SIG-M5 (cell line): ENCODE results near the gene TRIM29.
"Not testable (repeated sequence)": the region's sequence is repeated elsewhere in the genome, so short reads cannot be mapped to it uniquely, and the experiment has no call there.

Source experiments
- DNase-seq: peaks from one replicate; lab custom pipeline; 2025; lab: John Stamatoyannopoulos, UW

Gene TRIM29, protein sequence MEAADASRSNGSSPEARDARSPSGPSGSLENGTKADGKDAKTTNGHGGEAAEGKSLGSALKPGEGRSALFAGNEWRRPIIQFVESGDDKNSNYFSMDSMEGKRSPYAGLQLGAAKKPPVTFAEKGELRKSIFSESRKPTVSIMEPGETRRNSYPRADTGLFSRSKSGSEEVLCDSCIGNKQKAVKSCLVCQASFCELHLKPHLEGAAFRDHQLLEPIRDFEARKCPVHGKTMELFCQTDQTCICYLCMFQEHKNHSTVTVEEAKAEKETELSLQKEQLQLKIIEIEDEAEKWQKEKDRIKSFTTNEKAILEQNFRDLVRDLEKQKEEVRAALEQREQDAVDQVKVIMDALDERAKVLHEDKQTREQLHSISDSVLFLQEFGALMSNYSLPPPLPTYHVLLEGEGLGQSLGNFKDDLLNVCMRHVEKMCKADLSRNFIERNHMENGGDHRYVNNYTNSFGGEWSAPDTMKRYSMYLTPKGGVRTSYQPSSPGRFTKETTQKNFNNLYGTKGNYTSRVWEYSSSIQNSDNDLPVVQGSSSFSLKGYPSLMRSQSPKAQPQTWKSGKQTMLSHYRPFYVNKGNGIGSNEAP

DNA sequence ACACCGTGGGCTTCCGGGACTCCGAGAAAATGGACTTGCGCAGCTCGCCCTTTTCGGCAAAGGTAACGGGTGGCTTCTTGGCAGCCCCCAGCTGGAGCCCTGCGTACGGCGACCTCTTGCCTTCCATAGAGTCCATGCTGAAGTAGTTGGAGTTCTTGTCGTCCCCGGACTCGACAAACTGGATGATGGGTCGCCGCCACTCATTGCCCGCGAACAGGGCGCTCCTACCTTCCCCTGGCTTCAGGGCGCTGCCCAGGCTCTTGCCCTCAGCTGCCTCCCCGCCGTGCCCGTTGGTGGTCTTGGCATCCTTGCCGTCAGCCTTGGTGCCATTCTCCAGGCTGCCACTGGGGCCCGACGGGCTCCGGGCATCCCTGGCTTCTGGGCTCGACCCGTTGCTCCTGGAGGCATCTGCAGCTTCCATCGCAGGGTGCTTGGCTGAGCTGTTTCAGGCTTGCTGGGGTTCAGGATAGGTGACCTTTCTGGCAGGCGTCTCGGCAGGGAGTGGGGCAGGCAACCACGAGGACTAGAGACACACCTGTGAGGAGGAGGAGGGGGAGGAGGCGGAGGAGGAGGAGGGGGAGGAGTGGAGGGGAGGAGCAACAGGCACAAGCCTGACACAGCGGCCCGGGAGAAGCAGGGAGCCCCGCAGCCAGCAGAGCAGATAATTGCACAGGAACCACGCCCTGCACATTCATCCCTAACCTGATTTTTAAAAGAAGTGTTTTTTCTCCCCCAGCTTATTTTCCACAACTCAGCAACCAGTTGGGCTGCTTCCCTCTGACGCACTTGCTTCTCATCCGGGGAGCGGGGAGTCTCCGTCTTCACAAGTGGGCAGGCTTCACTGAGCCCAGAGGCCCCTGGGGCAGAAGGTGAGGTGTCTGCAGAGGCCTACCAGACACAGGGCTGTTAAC lies at the start of gene TRIM29:
Gene TRIM29 (minus strand): TSS at position 503 of the 911 bp plus-strand sequence. CDS start 82 bp downstream, at position 421.
- no peak for DNase-seq

DNA sequence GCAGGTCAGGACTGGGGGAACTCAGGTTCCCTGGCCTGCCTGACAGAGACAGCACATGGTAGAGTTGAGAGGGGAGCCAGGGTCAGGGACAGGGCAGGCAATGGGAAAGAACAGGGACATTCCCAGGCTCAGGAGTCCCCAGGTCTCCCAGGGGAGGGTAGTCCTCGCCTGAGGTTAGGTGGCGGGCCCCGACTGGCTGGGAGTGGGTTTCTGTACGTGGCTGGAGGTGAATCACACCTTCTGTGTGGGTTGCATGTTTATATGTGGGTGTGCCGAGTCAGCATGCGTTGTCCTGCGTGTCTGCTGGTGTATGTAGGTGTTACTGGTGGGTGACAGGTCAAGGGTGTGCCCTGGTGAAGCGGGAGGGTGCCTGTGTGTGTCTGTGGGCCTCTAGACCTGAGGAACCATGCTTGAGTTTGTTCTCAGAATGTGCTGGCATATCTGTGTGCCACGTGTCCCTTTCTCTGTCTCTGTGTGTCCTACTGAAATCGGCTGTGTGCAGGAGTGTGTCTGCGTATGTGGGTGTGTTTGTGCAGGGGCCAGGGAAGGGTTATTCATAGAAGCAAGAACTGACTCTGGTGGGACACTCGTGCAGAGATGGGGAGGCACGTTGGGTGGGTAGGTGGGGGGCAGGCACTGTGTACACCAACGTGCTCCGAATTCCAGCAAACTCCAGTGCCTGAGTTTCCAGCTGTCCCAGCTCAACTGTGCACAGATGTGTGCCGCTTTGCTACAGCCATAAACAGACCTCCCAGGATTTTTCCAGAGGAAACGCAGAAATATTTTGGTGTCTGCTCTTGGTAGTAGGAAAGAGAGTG lies 49.1 kb upstream of the TRIM29 start:
- DNase-seq, result no peak

DNA sequence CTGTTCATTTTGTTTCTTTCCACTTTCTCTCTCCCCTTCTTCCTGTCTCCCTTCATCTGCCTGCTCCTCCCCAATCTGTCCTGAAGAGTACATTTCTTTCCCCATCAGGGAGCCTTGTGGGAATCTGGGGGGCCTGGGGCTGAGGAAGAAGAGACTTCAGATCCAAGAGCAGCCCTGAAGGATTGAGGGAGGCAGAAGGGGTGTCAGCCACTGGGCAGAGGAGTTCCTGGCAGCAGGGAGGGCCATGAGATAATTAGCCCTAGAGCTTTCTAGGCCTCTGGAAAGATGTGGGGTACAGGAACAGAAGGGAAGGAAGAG lies 48.5 kb upstream of the TRIM29 start:
- no peak for DNase-seq

DNA sequence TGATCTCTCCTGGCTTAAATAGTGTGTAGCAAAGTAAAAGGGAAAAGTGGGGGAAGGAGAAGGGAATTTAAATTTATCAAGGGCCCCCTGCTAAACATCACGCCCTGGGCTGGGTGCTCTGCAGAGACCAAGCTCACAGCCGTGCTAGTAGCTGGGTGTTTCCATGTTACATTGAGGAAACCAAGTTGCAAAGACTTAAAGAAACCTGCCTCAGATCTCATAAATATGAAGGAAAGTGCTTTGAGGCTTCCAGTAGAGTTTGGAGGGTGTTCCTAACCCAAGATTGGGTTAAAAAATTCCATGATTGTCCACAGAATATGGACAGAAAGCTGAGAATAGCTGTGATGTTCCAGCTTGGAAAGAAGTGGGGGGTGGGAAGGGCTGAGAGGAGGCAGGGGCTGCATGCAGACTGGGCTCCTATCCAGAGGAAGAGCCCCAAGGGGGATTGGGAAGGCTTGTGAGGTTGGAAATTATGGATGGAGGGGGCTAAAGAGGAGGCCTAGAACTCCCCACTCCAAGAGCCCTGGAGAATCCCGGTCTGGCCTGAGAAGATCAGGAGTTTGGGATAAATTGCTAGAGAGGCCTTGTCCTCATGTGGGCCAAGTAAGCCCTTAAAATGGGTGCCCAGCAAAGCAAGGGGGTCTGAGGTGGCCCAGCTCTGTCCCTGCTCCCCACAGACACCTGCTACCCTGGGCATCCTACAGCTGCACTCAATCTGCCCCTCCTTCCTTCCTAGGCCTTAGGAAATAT lies 48.0 kb upstream of the TRIM29 start:
- DNase-seq, result no peak

DNA sequence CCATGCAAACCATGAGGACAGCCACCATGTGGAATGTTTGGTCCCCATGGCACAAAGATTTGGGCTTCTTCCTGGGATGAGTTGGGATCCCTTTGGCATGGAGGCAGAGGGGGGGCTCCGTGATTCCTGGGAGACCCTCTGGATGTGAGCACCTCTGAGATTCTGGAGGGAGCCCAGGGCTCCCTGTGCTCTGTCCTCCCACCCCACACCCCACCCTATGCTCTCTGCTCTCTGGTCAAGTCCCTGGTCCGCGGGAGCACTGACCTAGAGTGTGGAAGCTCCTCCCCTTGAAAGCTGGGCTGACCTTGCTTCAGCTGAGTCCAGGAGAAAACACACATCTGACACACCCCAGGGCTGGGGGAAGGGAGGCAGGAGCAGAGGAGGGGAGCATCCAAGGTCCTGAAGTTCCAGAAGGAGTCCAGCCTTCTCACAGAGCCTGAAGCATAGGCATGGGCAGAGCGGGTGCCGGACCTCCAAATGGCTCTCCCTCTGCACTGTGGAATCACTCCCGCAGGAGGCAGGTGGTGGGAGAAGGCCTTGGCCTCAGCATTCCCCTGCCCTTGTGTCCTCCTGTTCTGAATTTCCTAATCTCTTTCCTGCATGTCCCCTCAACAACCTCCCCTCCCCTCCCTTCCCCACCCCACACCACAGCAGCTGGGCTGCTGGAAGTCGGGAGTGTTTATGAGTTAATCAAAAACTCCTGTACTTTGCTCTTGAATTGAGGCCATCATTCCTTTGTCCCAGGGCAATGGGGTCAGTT lies 47.2 kb upstream of the TRIM29 start:
- no peak for DNase-seq

DNA sequence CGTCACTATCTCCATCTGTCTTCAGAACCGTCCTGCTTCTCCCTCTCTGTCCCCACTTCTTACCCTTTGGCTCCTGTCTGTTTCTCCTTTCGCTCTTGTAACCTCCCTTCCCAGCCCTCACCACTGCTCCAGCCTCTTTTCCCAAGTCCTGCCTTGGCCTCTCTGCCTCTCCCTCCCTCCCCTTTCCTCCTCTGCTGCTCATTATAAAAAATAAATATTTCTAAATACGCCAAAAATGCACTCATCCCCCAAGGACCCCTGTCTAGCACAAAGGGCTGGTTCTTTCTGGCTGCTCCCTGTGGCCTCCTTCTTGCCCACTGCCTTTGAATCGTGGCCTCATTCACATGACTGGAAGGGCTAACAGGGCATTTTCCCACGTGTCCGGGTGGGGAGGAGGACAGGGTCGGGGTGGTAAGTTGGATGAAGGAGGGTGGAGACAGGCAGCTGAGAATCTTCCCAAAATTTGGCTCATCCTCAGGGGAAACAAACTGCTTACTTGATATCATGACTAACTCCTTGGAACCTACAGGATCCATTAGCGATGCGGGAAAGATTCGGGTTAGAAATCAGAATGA lies 46.5 kb upstream of the TRIM29 start:
- no peak for DNase-seq

DNA sequence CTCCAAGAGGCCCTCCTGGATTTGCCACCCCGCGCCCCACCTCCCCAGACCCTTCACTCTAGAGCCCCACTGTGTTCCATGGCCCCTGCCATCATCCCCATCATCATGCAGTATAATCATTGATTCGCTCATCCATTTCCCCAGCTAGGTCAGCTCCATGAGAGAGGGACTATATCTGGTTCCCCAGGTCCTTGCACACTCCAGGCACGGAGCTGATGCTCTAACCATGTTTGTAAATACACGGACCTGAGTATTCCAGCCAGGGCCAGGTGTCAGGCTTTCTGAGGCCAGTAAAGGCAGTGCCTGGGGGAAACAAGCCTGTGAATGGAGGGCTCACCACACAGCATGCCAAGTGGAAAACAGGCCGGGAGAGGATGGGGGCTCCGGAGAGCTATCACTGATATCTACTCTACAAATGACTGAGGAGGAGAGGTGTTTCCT lies 45.8 kb upstream of the TRIM29 start:
- no peak for DNase-seq

DNA sequence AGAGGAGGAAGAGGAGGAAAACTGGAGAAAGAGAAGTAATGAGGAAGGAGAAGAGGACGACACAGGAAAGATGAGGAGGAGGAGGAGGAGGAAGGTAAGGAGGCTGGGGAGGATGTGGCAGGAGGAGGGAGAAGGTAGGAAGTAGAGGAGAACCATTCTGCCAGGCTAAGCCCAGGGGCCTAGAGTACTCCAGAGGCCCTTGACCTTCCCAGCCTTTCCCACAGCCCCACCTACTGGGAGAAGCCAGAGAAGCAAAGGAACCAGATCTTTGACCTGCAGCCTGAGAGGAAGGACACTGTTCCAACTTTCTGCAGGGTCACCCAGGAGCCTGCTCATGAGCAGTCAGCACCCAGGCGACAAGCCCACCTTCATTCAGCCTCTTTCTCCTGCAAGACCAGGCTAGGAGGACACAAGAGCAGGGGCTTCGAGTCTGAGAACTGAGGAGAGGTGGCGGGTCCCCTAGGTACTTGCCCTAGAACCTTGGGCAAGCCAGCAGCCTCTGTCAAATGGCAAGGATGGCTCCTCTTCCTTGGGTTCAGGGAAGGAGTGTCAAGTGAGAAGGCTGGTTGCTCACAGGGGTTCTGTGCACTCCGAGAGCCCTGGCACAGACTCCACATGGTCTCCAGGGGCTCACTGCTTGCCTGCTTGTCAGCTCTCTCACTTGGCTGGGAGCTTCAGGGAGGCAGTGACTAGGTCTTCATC lies 45.0 kb upstream of the TRIM29 start:
- DNase-seq, result no peak

DNA sequence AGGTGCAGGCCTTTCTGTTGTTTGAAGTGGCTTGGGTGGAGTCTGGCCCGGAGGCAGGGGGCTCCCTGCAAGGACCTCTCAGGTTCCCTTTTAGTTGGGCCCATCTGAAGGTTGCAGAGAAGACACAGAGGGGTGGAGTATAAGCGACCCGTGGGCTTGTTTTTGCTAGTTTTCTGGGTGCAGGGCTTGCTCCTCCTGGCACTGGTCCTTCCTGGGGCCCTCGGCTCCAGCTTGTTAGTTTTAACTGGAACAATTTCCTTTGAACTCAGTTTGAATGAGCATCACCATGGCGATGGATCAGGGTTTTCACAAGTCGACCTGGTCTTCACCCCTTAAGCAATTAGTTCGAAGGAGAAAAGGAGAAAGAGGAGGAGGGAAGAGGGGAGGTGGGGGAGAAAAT lies 44.5 kb upstream of the TRIM29 start:
- DNase-seq, result no peak

DNA sequence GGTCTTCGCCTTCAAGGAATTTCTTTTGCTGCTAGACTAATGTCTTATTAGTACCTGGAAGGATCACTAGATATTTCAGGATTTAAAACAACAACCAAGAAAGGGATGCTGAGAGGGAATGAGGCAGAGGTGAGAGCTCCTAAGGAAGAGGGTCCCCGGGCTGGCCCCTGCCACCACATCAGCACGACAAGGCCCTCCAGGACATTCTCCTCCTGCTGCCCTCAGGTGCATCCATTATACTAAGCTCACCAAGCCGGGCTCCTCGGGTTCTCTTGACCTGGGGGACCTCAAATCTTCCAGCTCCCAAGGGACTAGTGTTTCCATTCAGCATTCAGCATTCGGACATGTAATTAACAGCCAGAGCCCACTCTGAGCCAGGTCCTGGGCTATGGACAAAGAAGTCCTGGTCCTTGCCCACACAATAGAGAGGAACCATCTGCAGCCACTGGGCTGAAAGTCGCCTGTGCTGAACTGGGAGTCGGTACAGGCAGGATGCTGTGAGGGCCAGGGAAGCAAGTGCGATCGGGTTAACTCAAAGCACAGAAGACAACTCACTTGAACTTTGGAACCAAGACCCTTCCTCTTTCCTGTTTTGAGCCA lies 43.6 kb upstream of the TRIM29 start:
- no peak for DNase-seq

DNA sequence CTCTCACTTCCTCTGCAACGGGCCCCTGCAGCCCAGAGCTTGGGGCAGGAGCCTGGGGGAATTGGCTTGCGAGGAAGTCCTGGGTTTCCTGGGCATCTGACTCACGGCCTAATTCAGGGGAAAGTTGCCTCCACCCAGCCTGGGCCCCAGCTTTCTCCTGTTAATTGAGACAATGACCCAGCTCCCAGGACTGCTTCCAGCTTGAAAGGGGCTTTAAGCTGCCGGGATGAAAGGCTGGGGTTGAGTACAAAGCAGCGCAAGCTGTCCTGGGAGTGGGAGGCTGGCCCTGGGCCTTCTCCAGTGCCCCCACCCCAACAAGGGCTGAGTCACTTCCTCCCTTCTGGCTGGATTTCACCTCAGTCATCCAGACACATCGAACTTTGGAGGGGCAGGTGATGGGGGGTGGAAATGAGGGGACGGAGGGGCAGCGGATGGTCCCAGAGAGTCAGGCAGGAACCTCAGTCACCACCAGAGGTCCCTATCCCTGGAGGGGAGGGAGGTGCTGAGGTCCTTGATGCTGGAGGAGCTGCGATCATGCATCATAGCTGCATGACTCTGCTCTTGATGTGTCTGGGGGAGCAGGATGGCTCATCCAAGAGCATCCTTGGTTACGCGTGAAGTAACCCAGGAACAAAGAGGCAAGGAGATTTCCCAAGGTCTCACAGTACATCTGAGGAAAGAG lies 42.8 kb upstream of the TRIM29 start:
- no peak for DNase-seq

DNA sequence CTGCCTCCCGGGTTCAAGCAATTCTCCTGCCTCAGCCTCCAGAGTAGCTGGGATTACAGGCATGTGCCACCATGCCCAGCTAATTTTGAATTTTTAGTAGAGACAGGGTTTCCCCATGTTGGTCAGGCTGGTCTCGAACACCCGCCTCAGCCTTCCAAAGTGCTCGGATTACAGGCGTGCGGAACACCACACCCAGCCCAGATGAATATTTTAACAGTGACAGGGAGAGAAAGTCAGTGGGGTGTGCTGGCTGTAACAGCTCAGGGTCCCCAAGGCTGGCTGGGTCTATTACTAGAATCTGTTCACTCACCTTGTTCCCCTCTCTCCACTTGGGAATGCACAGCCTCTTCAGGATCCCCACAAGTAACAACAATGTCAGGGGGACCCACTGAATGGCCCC lies 42.1 kb upstream of the TRIM29 start:
- not testable (repeated sequence) for DNase-seq

DNA sequence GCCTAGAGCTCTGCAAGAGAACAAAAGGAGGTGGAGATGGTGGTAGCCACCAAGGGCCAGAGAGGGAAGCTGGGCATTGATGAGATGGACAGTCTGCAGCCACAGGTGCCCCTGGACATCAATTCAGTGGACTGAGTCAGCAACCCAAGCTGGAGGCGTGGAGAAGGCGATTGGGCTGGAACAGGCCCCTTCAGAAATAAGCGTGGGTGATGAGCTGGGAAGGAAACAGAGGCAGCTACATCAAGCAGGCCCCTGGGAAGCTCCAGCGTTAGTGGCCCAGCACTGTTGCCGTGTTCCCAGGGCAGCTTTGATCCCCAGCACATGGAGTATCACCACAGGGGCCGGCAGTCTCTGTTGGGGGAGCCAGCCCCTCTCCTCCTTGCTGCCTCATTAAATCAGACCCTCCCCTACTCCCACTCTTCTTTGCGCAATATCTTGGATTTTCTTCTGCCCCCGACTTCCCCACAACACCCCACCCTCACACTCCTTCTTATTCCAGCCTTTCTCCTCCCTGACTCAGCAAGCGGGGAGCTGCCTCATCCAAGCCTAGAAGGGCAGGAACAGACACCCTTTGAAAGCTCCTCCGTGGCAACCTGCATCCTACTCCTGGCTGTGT lies 41.3 kb upstream of the TRIM29 start:
- no peak for DNase-seq

DNA sequence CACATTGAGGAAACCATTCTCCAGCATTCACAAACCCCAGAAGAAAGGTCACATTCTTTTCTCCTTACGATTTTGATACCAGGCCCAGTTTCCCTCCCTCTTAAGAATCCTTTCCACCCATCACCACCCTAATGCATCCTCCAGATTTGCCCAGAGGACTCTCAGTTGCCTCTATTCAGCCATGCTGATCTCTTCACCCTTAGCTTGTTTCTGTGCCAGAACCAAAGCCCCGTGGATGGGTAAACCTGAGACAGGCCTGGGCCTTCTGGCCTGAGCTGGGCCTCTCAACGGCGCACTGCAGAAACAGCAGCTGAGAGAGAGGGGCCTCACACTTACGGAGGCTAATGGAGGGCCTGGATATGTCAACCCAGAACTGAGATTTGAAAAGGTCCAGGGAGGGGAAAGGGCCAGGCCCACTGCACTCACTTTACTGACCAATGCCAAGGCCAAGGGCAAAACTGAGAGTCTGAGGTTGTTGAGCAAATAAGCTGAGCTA lies 40.7 kb upstream of the TRIM29 start:
- DNase-seq, result no peak

DNA sequence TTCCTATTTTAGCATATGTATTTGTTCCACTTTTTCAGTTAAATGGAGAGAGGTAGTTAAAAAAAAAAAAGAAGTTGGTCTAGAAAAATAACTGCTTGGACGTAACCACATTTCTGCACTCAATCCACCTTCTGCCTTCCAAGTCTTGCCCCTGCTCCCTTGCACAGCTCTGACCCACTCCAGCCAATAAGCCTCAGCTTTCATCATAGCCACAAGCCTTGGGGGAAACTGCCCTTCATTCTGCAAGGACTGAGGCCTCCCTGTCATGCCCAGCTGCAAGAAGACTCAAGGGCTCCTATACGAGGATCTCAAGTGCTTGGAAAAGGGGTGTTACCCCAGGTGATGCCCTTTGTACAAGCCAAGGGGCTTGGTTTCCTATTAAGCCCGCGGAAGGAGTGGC lies 37.0 kb upstream of the TRIM29 start:
- DNase-seq, result no peak

DNA sequence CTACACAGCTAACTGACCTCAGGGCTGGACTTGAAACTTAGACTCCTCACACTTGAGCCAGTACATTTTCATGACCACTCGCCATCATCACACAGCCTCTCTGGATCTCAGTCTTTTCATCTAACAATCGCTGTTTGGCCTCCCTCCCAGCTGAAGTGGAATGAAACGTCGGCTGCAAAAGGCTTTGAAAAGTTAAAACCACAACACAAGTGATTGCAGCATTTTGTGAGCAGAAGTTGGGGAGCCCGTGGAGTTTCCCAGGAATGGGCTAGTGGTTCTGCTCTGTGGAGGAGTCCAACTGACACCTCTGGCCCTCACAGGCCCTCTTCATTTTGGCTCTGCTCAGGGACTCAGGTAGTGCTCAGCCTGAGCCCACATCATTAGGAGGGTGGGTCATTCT lies 35.9 kb upstream of the TRIM29 start:
- no peak for DNase-seq

DNA sequence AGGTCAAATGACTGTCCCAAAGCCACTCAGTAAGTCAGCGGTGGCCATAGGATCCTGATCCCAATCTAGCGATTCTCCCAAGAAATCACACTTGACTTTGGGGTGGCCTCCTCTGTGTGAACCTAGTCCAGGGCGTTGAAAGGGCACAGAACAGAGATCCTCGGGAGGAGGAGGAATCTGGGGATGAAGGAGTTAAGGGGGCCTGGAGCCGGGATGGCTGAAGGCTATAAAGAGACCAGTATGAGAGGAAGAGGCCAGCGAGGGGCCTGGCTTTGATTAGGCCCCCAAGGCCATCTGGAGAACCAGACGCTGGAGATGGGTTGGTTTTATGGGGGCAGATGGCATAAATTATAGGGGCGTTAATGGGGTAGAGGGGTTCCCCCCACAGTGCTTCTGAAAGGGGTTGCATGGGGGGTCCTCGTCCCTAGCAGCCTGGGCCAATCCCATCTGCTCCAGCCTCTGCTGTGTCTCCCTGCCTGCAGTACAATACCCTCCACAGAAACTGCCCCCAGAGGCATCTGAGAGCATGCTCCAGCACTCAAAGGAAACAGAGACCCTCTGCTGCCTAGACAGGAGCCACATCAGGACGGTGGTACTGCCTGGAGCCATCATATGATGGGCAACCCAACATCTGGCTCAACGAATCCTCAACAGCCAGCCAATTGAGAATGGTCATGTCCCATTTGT lies 35.2 kb upstream of the TRIM29 start:
- DNase-seq, result no peak
